Progenitor cell of endocrine pancreas (in vitro differentiated cells): ENCODE measurements around the gene SLC12A9. TPM values are rescaled to one million over a fixed set of nuclear protein-coding genes. Genes with fewer than 3 reads are reported as not detected.

Experiments
- microRNA-seq: library from miRNA; unstranded; fragments of <30 nt; microRNA quantifications from one replicate; pipeline ENCODE4 v1.1.0, GENCODE V29; 2020; ENCODE audit warnings: borderline number of aligned reads; ENCODE audit not compliant: unreplicated experiment
- total RNA-seq: library from RNA; stranded (reverse); gene quantifications from 2 replicates; pipeline ENCODE4 v1.2.1, GENCODE V29; 2021

SLC12A9 gene
- total RNA-seq, 1 donor from 2014 or later = 62.6 TPM

Small RNA genes lying within 50 kb of the gene (microRNA-seq; reads per million reads assigned to microRNA genes)
- not detected for gene MIR6875

Other genes with a start within 250 kb of the SLC12A9 start
- 27.1 and 27.9 TPM in 2 replicates for gene MOSPD3, start 240.2 kb upstream of the SLC12A9 start, total RNA-seq
- gene TFR2, start 211.2 kb upstream of the SLC12A9 start, total RNA-seq = 0.62 and 0.93 TPM in 2 replicates
- 4.1 and 4.2 TPM in 2 replicates for gene ACTL6B, start 196.3 kb upstream of the SLC12A9 start, total RNA-seq
- 160 and 167 TPM in 2 replicates for gene GNB2, start 179.0 kb upstream of the SLC12A9 start, total RNA-seq
- gene GIGYF1, start 158.5 kb upstream of the SLC12A9 start, total RNA-seq = 89.3 and 95.1 TPM in 2 replicates
- 30.2 and 33.7 TPM in 2 replicates for gene POP7, start 146.6 kb upstream of the SLC12A9 start, total RNA-seq
- 0.22 and 0.29 TPM in 2 replicates for gene EPO, start 132.2 kb upstream of the SLC12A9 start, total RNA-seq
- not detected in 2 replicates for gene ZAN, start 119.1 kb upstream of the SLC12A9 start, total RNA-seq
- 164 TPM in 2 replicates for gene EPHB4, start 25.2 kb upstream of the SLC12A9 start, total RNA-seq
- 76.9 and 87.0 TPM in 2 replicates for gene TRIP6, start 14.7 kb downstream of the SLC12A9 start, total RNA-seq
- gene SRRT, start 22.4 kb downstream of the SLC12A9 start, total RNA-seq = 293 and 302 TPM in 2 replicates
- gene UFSP1, start 37.0 kb downstream of the SLC12A9 start, total RNA-seq = 2.3 and 3.5 TPM in 2 replicates
- gene ACHE, start 43.2 kb downstream of the SLC12A9 start, total RNA-seq = 4.0 and 5.1 TPM in 2 replicates
- gene MUC3A, start 96.8 kb downstream of the SLC12A9 start, total RNA-seq = 2.0 and 2.1 TPM in 2 replicates
- gene MUC12, start 116.9 kb downstream of the SLC12A9 start, total RNA-seq = 0.31 and 0.33 TPM in 2 replicates
- not detected in 2 replicates for gene MUC17, start 167.4 kb downstream of the SLC12A9 start, total RNA-seq
- 19.3 and 22.0 TPM in 2 replicates for gene TRIM56, start 232.8 kb downstream of the SLC12A9 start, total RNA-seq